DOHH2 (cell line): ENCODE measurements around the gene TANC1.

Experiments used
- EZH2phosphoT487 ChIP-seq: fragments of 200-600 bp; sonication (generic); IDR thresholded peaks from 2 replicates; pipeline ENCODE4 v1.6.1; 2017; ENCODE audit warnings: borderline replicate concordance, mild to moderate bottlenecking, antibody characterized with exemption, low read length, moderate library complexity, mixed read lengths
- TF ChIP-seq, protein P1 (sequence below): fragments of 200-600 bp; sonication (generic); IDR thresholded peaks from one replicate; pipeline ENCODE4 v1.5.1; 2014; ENCODE audit warnings: antibody characterized with exemption, mild to moderate bottlenecking, low read depth, low read length; ENCODE audit not compliant: poor library complexity, severe bottlenecking

DNA sequence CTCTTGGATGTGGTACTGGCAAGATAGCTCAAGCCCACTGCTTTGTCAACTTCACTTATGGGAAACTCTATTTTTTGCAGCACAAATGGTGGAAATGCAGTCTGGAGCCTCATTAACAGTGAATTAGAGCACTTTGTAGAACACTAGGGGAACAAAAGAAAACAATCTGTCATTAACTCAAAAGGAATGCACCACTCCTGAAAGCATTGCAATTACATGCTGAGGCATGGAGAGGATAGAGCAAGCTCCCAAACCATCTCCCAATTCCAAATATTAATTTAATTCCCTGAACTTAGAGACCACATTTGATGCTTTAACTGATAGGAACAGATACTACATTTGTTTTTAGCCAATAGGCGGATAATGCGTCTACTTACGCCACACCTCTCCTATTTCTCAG, 32.8 kb upstream of the TANC1 start:
- TF ChIP-seq, protein P1, sequence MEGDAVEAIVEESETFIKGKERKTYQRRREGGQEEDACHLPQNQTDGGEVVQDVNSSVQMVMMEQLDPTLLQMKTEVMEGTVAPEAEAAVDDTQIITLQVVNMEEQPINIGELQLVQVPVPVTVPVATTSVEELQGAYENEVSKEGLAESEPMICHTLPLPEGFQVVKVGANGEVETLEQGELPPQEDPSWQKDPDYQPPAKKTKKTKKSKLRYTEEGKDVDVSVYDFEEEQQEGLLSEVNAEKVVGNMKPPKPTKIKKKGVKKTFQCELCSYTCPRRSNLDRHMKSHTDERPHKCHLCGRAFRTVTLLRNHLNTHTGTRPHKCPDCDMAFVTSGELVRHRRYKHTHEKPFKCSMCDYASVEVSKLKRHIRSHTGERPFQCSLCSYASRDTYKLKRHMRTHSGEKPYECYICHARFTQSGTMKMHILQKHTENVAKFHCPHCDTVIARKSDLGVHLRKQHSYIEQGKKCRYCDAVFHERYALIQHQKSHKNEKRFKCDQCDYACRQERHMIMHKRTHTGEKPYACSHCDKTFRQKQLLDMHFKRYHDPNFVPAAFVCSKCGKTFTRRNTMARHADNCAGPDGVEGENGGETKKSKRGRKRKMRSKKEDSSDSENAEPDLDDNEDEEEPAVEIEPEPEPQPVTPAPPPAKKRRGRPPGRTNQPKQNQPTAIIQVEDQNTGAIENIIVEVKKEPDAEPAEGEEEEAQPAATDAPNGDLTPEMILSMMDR, result no peak
- no peak for TF ChIP-seq EZH2phosphoT487
